ENCODE measurements around the gene KIAA1549. TPM values are rescaled to one million over a fixed set of nuclear protein-coding genes. Genes with fewer than 3 reads are reported as not detected.
"Not testable (repeated sequence)": the region's sequence is repeated elsewhere in the genome, so short reads cannot be mapped to it uniquely, and the experiment has no call there.

KIAA1549 gene
- total RNA-seq, 1 experiment from 2014 or later, result 14.1 TPM

DNA sequence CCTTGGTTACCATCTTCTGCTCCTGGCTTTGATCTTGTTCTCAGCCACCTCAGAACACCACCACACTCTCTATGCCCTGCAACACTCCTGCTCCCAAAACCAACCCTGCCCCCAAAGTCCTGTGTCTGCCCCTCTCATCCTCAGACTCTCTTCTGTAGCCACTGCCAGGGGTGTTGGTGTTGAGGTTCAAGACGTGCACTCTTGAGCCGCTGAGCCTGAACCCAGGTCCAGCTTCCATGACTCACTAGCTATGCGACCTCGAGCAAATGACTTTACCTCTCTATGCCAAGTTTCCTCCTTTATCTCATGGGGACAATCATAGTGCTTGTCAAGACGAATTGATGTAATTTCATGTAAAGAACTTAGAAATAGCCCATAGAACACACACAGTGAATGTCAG lies 182.4 kb downstream of the KIAA1549 start:
- no peak overlapping the region for H3K27ac ChIP-seq (ENCODE audit: low read length)
- intact Hi-C loops (cut with micrococcal nuclease; ENCODE audit: unreplicated experiment), result no loop called here
- H3K4me3 ChIP-seq (ENCODE audit: low read depth in 2 of 2, low read length in 2 of 2), result no peak overlapping the region
- no peaks in the 10 kb centered on the region for H3K36me3 ChIP-seq (ENCODE audit: control insufficient read depth, insufficient read depth, low read length)
- H3K9me3 ChIP-seq (ENCODE audit: control insufficient read depth, insufficient read depth, low read depth, low read length), result no peaks in the 10 kb centered on the region
- BruUV-seq (replicated peaks), result no TSS peak
- TF ChIP-seq TCF7L2 (IDR thresholded peaks at IDR 0.05; ENCODE audit: low read depth, low read length) (no peak), POLR2AphosphoS5 (IDR thresholded peaks at IDR 0.05; ENCODE audit: low read depth, low read length) (no peak), SIN3A (IDR thresholded peaks at IDR 0.05; ENCODE audit: borderline replicate concordance, insufficient read depth, low read depth, low read length) (no peak)
- TF ChIP-seq, protein P1, sequence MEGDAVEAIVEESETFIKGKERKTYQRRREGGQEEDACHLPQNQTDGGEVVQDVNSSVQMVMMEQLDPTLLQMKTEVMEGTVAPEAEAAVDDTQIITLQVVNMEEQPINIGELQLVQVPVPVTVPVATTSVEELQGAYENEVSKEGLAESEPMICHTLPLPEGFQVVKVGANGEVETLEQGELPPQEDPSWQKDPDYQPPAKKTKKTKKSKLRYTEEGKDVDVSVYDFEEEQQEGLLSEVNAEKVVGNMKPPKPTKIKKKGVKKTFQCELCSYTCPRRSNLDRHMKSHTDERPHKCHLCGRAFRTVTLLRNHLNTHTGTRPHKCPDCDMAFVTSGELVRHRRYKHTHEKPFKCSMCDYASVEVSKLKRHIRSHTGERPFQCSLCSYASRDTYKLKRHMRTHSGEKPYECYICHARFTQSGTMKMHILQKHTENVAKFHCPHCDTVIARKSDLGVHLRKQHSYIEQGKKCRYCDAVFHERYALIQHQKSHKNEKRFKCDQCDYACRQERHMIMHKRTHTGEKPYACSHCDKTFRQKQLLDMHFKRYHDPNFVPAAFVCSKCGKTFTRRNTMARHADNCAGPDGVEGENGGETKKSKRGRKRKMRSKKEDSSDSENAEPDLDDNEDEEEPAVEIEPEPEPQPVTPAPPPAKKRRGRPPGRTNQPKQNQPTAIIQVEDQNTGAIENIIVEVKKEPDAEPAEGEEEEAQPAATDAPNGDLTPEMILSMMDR (IDR thresholded peaks at IDR 0.05), result no peak
- TF ChIP-seq, protein P2, sequence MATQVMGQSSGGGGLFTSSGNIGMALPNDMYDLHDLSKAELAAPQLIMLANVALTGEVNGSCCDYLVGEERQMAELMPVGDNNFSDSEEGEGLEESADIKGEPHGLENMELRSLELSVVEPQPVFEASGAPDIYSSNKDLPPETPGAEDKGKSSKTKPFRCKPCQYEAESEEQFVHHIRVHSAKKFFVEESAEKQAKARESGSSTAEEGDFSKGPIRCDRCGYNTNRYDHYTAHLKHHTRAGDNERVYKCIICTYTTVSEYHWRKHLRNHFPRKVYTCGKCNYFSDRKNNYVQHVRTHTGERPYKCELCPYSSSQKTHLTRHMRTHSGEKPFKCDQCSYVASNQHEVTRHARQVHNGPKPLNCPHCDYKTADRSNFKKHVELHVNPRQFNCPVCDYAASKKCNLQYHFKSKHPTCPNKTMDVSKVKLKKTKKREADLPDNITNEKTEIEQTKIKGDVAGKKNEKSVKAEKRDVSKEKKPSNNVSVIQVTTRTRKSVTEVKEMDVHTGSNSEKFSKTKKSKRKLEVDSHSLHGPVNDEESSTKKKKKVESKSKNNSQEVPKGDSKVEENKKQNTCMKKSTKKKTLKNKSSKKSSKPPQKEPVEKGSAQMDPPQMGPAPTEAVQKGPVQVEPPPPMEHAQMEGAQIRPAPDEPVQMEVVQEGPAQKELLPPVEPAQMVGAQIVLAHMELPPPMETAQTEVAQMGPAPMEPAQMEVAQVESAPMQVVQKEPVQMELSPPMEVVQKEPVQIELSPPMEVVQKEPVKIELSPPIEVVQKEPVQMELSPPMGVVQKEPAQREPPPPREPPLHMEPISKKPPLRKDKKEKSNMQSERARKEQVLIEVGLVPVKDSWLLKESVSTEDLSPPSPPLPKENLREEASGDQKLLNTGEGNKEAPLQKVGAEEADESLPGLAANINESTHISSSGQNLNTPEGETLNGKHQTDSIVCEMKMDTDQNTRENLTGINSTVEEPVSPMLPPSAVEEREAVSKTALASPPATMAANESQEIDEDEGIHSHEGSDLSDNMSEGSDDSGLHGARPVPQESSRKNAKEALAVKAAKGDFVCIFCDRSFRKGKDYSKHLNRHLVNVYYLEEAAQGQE (IDR thresholded peaks at IDR 0.05; ENCODE audit: insufficient read depth in 1 of 2, low read depth in 2 of 2, low read length in 1 of 2), result no peak
- ATAC-seq, result no peak
- in situ Hi-C loops (cut with HindIII; ENCODE audit: low pct_unique_long_range_greater_than_20kb, low sequenced_read_pairs), result no loop called here
- DNase-seq (ENCODE audit: low read depth, low spot score), result no peak
- no peaks in the 10 kb centered on the region for H3K4me1 ChIP-seq (ENCODE audit: control insufficient read depth, insufficient read depth, low read length)
- H3K27me3 ChIP-seq (ENCODE audit: control insufficient read depth, insufficient read depth, low read length), result no peaks in the 10 kb centered on the region
- ChIA-PET CTCF (no interaction called here), POLR2A (no interaction called here)

DNA sequence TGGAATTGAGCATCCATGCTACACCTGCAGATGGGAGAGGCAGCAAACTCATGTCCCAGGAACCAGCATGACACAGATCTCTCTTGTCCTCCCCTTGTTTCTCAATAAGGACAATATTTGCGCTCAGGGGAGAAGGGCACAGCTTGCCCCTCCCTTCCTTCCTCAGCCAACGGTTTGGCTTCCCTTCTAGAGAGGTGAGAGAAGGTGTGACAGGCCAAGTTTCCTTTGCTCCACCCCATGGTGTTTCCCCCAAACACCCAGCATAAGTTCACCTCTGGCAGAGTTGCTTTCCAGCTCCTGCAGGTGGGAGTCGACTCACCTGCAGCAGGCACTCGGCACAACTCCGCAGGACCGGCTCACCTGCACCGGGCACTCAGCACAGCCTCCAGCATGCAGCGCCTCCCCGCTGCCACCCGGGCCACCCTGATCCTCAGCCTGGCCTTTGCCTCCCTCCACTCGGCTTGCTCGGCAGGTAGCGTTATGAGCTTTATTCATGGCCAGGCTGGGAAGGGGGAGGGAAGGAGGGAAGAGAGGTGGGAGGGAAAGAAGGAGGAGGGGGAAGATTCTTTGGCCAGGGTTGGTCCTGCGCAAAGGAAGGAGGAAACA lies 183.4 kb downstream of the KIAA1549 start, which contains the start of the genes ATP6V0A4 and TMEM213:
Gene ATP6V0A4 (minus strand): TSS at position 482 of the 606 bp plus-strand sequence. CDS start 26,949 bp downstream, outside the sequence.
Gene TMEM213 (plus strand): TSS at position 280 of the 606 bp plus-strand sequence. CDS start 111 bp downstream, at position 391.
- H3K36me3 ChIP-seq (ENCODE audit: control insufficient read depth, insufficient read depth, low read length), result no peaks in the 10 kb centered on the region
- H3K4me1 ChIP-seq (ENCODE audit: control insufficient read depth, insufficient read depth, low read length), result no peaks in the 10 kb centered on the region
- TF ChIP-seq, protein P1 (IDR thresholded peaks at IDR 0.05), result no peak
- TF ChIP-seq, protein P2 (IDR thresholded peaks at IDR 0.05; ENCODE audit: insufficient read depth in 1 of 2, low read depth in 2 of 2, low read length in 1 of 2), result no peak
- TF ChIP-seq SIN3A (IDR thresholded peaks at IDR 0.05; ENCODE audit: borderline replicate concordance, insufficient read depth, low read depth, low read length), result no peak
- no peak for TF ChIP-seq POLR2AphosphoS5 (IDR thresholded peaks at IDR 0.05; ENCODE audit: low read depth, low read length)
- TF ChIP-seq TCF7L2 (IDR thresholded peaks at IDR 0.05; ENCODE audit: low read depth, low read length), result no peak
- intact Hi-C loops (cut with micrococcal nuclease; ENCODE audit: unreplicated experiment), result no loop called here
- ChIA-PET CTCF (interaction anchor here (0.6 kb wide), 2 partner anchors 8 to 219 kb away, joined by 4 read pairs; no protein-coding TSS in a partner anchor), POLR2A (no interaction called here)
- no peaks in the 10 kb centered on the region for H3K9me3 ChIP-seq (ENCODE audit: control insufficient read depth, insufficient read depth, low read depth, low read length)
- no peak for DNase-seq (ENCODE audit: low read depth, low spot score)
- BruUV-seq (replicated peaks), result no TSS peak
- ATAC-seq, result no peak
- in situ Hi-C loops (cut with HindIII; ENCODE audit: low pct_unique_long_range_greater_than_20kb, low sequenced_read_pairs), result no loop called here
- H3K4me3 ChIP-seq (ENCODE audit: low read depth in 2 of 2, low read length in 2 of 2), result no peak within 1 kb of the TSS
- H3K27me3 ChIP-seq (ENCODE audit: control insufficient read depth, insufficient read depth, low read length), result no peaks in the 10 kb centered on the region
- no peak within 1 kb of the TSS for H3K27ac ChIP-seq (ENCODE audit: low read length)

DNA sequence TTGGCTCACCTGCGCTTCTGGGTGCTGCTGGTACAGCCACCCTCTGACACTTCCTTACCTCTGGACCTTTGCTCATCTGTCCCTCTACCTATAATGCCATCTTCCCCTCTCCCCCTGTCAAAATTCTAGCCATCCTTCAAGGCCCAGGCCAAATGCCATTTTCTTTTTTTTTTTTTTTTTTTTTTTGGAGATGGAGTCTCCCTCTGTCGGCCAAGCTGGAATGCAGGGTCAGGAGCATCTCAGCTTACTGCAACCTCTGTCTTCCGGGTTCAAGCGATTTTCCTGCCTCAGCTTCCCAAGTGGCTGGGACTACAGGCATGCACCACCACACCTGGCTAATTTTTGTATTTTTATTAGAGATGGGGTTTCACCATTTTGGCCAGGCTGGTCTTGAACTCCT lies 184.1 kb downstream of the KIAA1549 start:
- intact Hi-C loops (cut with micrococcal nuclease; ENCODE audit: unreplicated experiment); in situ Hi-C loops (cut with HindIII; ENCODE audit: low pct_unique_long_range_greater_than_20kb, low sequenced_read_pairs): not testable (repeated sequence)
- CTCF ChIA-PET, result interaction anchor here (0.6 kb wide), 1 partner anchor 9 kb away, joined by 4 read pairs; no protein-coding TSS in a partner anchor

More for the DNA sequence above, 184.1 kb downstream of the KIAA1549 start:
- H3K9me3 ChIP-seq (ENCODE audit: control insufficient read depth, insufficient read depth, low read depth, low read length); H3K27ac ChIP-seq (ENCODE audit: low read length); ATAC-seq; H3K4me1 ChIP-seq (ENCODE audit: control insufficient read depth, insufficient read depth, low read length); H3K36me3 ChIP-seq (ENCODE audit: control insufficient read depth, insufficient read depth, low read length); H3K4me3 ChIP-seq (ENCODE audit: low read depth in 2 of 2, low read length in 2 of 2); H3K27me3 ChIP-seq (ENCODE audit: control insufficient read depth, insufficient read depth, low read length); POLR2A ChIA-PET; DNase-seq (ENCODE audit: low read depth, low spot score); BruUV-seq (replicated peaks): not testable (repeated sequence)
